GM23338 (cell line): ENCODE results near the gene PLEKHM1.

Experiments
- CTCF ChIP-seq, 2 experiments: fragments of 200-600 bp in 1 of 2; sonication (generic) in 1 of 2; conservative IDR thresholded peaks; 2 replicates each; pipeline versions ENCODE4 v1.5.1 to v1.6.1; 2016 to 2017; ENCODE audit warnings: antibody characterized with exemption in 2 of 2, low read depth in 2 of 2, mild to moderate bottlenecking in 2 of 2, moderate library complexity in 1 of 2
- ETS1 ChIP-seq: IDR thresholded peaks from 2 replicates; pipeline ENCODE4 v1.6.1; 2016; ENCODE audit warnings: antibody characterized with exemption
- EZH2 ChIP-seq: fragments of 200-600 bp; sonication (generic); IDR thresholded peaks from one replicate; pipeline ENCODE4 v1.8.0; 2017; ENCODE audit warnings: antibody characterized with exemption, mild to moderate bottlenecking, low read depth; ENCODE audit not compliant: unreplicated experiment
- EZH2phosphoT487 ChIP-seq: fragments of 200-600 bp; sonication (generic); IDR thresholded peaks from one replicate; pipeline ENCODE4 v1.8.1; 2018; ENCODE audit warnings: antibody characterized with exemption; ENCODE audit not compliant: unreplicated experiment
- JUNB ChIP-seq: IDR thresholded peaks from one replicate; pipeline ENCODE4 v1.6.1; 2016; ENCODE audit warnings: antibody characterized with exemption; ENCODE audit not compliant: unreplicated experiment
- POLR2AphosphoS5 ChIP-seq: IDR thresholded peaks from 2 replicates; pipeline ENCODE4 v1.6.1; 2016; ENCODE audit warnings: antibody characterized with exemption, low read depth
- REST ChIP-seq: IDR thresholded peaks from one replicate; pipeline ENCODE4 v1.6.1; 2018; ENCODE audit warnings: antibody characterized with exemption; ENCODE audit not compliant: unreplicated experiment
- STAT1 ChIP-seq: IDR thresholded peaks from one replicate; pipeline ENCODE4 v1.6.1; 2016; ENCODE audit warnings: antibody characterized with exemption; ENCODE audit not compliant: unreplicated experiment
- ZNF114 ChIP-seq: fragments of 250-450 bp; sonication (Bioruptor Pico); IDR thresholded peaks from 2 replicates; pipeline ENCODE4 v1.5.0; 2020; ENCODE audit warnings: mild to moderate bottlenecking, moderate library complexity

GRCh38 chr17:45432405-45433158 lies 57.9 kb downstream of the PLEKHM1 start, which contains the start of gene ARHGAP27:
- TF ChIP-seq EZH2 (no peak), CTCF (conservative IDR thresholded peaks at IDR 0.05; ENCODE audit: low read depth in 2 of 2) (no peak), POLR2AphosphoS5 (no peak), ETS1 (no peak), REST (no peak), EZH2phosphoT487 (no peak), JUNB (no peak), ZNF114 (CRISPR knock-in tag) (no peak), STAT1 (no peak)
